Choroid plexus epithelial cell (primary cell): Measurements from ENCODE around the gene IL16.

Experiments
- DNase-seq: peaks from one replicate; pipeline ENCODE4 v3.0.0-alpha.2; 2010; ENCODE audit warnings: low read depth
- H3K4me3 ChIP-seq: 2 replicates; pipeline ENCODE4 v1.5.1; 2011; ENCODE audit warnings: low read depth, mild to moderate bottlenecking, control low read depth, low read length, moderate library complexity
- CTCF ChIP-seq: conservative IDR thresholded peaks from 2 replicates; pipeline ENCODE4 v1.5.1; 2011; ENCODE audit warnings: low read depth, mild to moderate bottlenecking, control low read depth, inconsistent platforms, low read length, moderate library complexity

IL16 gene

DNA sequence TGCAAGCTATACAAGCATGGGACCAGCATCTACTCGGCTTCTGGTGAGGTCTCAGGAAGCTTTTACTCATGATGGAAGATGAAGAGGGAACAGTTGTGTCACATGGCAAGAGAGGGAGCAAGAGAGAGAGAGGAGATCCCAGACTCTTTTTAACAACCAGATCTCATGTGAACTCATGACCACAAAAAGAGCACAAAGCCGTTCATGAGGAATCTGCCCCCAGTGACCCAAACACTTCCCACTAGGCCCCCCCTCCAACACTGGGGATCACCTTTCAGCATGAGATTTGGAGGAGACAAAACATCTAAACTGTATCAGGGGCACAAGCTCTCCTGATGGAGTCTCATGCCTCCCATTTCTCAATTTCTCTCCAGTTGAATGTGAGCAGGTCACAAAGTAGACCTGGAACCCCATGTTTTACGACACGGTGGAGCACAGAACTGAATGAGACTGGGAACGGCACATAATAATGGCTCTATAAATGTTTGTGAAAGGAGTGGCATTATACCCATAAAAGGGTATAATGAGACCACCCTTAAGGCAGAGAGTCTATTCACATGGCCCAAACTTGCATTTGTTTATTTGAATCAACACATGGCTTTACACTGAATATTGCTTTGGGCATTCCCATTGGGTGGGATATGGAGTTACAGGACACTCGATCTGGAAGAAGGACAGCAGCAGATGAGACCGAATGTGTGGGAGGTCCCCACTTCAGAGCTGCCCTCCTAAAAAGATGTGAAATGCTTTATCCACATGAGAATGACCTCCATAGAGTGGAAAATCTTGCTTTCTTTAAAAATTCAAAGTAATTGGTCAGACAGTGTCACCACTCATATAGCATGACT is 38.8 kb downstream of the IL16 start:
- no peak for TF ChIP-seq CTCF
- DNase-seq: no peak
- H3K4me3 ChIP-seq: no peak overlapping the region

DNA sequence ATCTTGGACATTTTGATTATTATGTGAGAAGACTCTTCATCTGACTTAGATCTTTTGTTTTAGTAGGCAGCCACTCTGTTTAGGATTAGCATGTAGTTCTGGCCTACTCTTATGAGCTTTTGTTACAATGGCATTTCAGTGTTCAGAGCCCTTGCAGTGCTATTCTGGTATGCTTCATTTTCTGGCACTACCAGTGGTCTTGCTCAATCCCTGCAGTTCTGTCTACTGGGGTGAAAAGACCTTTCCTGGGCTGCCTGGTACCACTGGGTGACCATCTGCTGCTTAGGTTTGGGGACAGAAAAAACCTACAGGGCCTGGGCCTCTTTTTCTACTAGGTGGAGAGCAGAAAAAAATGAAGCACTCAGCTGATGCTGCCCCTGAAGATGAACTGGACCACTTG is 42.5 kb downstream of the IL16 start:
- H3K4me3 ChIP-seq: no peak overlapping the region
- TF ChIP-seq CTCF: no peak
- peak; percentile 69 for DNase-seq

GRCh38 chr15:81242778-81243177 is 46.1 kb downstream of the IL16 start:
- no peak overlapping the region for H3K4me3 ChIP-seq
- TF ChIP-seq CTCF: no peak
- no peak for DNase-seq

GRCh38 chr15:81244306-81244705 is 47.6 kb downstream of the IL16 start:
- H3K4me3 ChIP-seq: no peak overlapping the region
- DNase-seq: no peak
- no peak for TF ChIP-seq CTCF

GRCh38 chr15:81253846-81254245 is 57.2 kb downstream of the IL16 start:
- no peak for TF ChIP-seq CTCF
- H3K4me3 ChIP-seq: no peak overlapping the region
- no peak for DNase-seq

- H3K4me3 ChIP-seq: no peak overlapping the region
- peak; percentile 50 for DNase-seq
- TF ChIP-seq CTCF: no peak
These were observed 57.7 kb downstream of the IL16 start for GRCh38 chr15:81254277-81254915.

DNA sequence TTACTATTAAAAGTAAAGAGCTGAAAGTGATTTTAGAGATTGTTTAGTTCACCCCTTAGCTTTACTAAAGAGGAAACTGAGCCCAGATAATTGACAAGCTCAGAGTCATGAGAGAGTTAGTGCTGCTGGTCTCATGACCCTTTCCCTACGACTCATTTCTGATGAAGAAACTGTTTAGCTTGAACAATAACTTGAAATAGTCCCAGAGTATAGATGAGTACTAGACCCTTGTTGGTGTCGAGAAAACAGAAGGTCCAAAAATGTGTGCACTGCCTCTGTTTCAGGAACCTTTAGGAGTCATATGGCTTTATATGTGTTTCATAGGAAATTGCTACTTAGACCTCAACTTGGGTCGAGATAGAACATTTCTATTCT is 58.2 kb downstream of the IL16 start:
- TF ChIP-seq CTCF: no peak
- no peak overlapping the region for H3K4me3 ChIP-seq
- no peak for DNase-seq
